H9 (cell line): Measurements from ENCODE around the gene TBCB. TPM values are rescaled to one million over a fixed set of nuclear protein-coding genes. Genes with fewer than 3 reads are reported as not detected.

Experiments used
- DNase-seq: peaks from one replicate; pipeline ENCODE4 v3.0.0-alpha.2; 2017
- H2AFZ ChIP-seq: one replicate; pipeline ENCODE4 v1.6.1; 2013; ENCODE audit warnings: mild to moderate bottlenecking, low read length, control low read depth, moderate library complexity
- H2AK5ac ChIP-seq: 2 replicates; pipeline ENCODE4 v1.6.1; 2013; ENCODE audit warnings: low read length, control low read depth, mixed read lengths; ENCODE audit not compliant: insufficient read length
- H2BK120ac ChIP-seq: one replicate; pipeline ENCODE4 v1.6.1; 2013; ENCODE audit warnings: low read depth, mild to moderate bottlenecking, low read length, control low read depth, inconsistent platforms; ENCODE audit not compliant: poor library complexity, severe bottlenecking
- H2BK12ac ChIP-seq: 2 replicates; pipeline ENCODE4 v1.6.1; 2013; ENCODE audit warnings: low read length, control low read depth, mixed read lengths, low read depth; ENCODE audit not compliant: insufficient read length
- H2BK15ac ChIP-seq: 2 replicates; pipeline ENCODE4 v1.6.1; 2013; ENCODE audit warnings: low read depth, low read length, control low read depth
- H2BK20ac ChIP-seq: one replicate; pipeline ENCODE4 v1.6.1; 2013; ENCODE audit warnings: low read depth, mild to moderate bottlenecking, low read length, control low read depth, inconsistent platforms; ENCODE audit not compliant: poor library complexity, severe bottlenecking
- H2BK5ac ChIP-seq: 2 replicates; pipeline ENCODE4 v1.6.1; 2013; ENCODE audit warnings: low read length, control low read depth, mixed read lengths; ENCODE audit not compliant: insufficient read length
- H3K14ac ChIP-seq: 2 replicates; pipeline ENCODE4 v1.6.1; 2013; ENCODE audit warnings: low read length, control low read depth; ENCODE audit not compliant: insufficient read depth
- H3K18ac ChIP-seq: 2 replicates; pipeline ENCODE4 v1.6.1; 2013; ENCODE audit warnings: low read depth, mild to moderate bottlenecking, mixed read lengths, low read length, control low read depth; ENCODE audit not compliant: insufficient read length
- H3K23ac ChIP-seq: 2 replicates; pipeline ENCODE4 v1.6.1; 2013; ENCODE audit warnings: low read length, control low read depth, mixed read lengths, low read depth; ENCODE audit not compliant: insufficient read length
- H3K23me2 ChIP-seq: 2 replicates; pipeline ENCODE4 v1.6.1; 2013; ENCODE audit warnings: low read depth, mild to moderate bottlenecking, mixed read lengths, low read length, control low read depth; ENCODE audit not compliant: insufficient read length, poor library complexity, severe bottlenecking
- H3K27ac ChIP-seq: 2 replicates; pipeline ENCODE4 v1.5.1; 2013; ENCODE audit warnings: low read length, control low read depth, mixed read lengths, low read depth; ENCODE audit not compliant: insufficient read length
- H3K27me3 ChIP-seq: 2 replicates; pipeline ENCODE4 v1.6.1; 2013; ENCODE audit warnings: low read length, control low read depth, inconsistent platforms; ENCODE audit not compliant: insufficient read depth
- H3K4ac ChIP-seq: 2 replicates; pipeline ENCODE4 v1.6.1; 2013; ENCODE audit warnings: low read depth, mild to moderate bottlenecking, control low read depth, inconsistent platforms, low read length, moderate library complexity
- H3K4me1 ChIP-seq: 2 replicates; pipeline ENCODE4 v1.6.1; 2013; ENCODE audit warnings: low read length, control low read depth, inconsistent platforms; ENCODE audit not compliant: insufficient read depth
- H3K4me2 ChIP-seq: 2 replicates; pipeline ENCODE4 v1.6.1; 2013; ENCODE audit warnings: low read length, control low read depth, mixed read lengths; ENCODE audit not compliant: insufficient read length, insufficient read depth
- H3K56ac ChIP-seq: 2 replicates; pipeline ENCODE4 v1.6.1; 2013; ENCODE audit warnings: low read depth, mild to moderate bottlenecking, mixed read lengths, low read length, control low read depth; ENCODE audit not compliant: insufficient read length
- H3K79me1 ChIP-seq: 2 replicates; pipeline ENCODE4 v1.6.1; 2013; ENCODE audit warnings: low read depth, mild to moderate bottlenecking, moderate library complexity, low read length, control low read depth, inconsistent platforms; ENCODE audit not compliant: insufficient read depth, poor library complexity, severe bottlenecking
- H3K79me2 ChIP-seq: 2 replicates; pipeline ENCODE4 v1.6.1; 2013; ENCODE audit warnings: low read length, control low read depth, inconsistent platforms; ENCODE audit not compliant: insufficient read depth
- H3K9ac ChIP-seq: 2 replicates; pipeline ENCODE4 v1.6.1; 2013; ENCODE audit warnings: low read length, control low read depth, mixed read lengths; ENCODE audit not compliant: insufficient read length; ENCODE audit errors: extremely low read depth
- H3K9me3 ChIP-seq: one replicate; pipeline ENCODE4 v1.6.1; 2013; ENCODE audit warnings: low read depth, low read length, inconsistent platforms; ENCODE audit not compliant: control insufficient read depth
- H3T11ph ChIP-seq: one replicate; pipeline ENCODE4 v1.6.1; 2013; ENCODE audit warnings: mild to moderate bottlenecking, low read length, control low read depth, inconsistent platforms
- H4K20me1 ChIP-seq: one replicate; pipeline ENCODE4 v1.6.1; 2013; ENCODE audit not compliant: control insufficient read depth, insufficient read length, insufficient read depth
- H4K5ac ChIP-seq: 2 replicates; pipeline ENCODE4 v1.6.1; 2013; ENCODE audit warnings: low read depth, mild to moderate bottlenecking, mixed read lengths, low read length, control low read depth; ENCODE audit not compliant: insufficient read length
- H4K8ac ChIP-seq: replicated peaks from 2 replicates; pipeline ENCODE4 v1.6.1; 2013; ENCODE audit warnings: low read length, control low read depth, mixed read lengths, low read depth; ENCODE audit not compliant: insufficient read length
- H4K91ac ChIP-seq: 2 replicates; pipeline ENCODE4 v1.6.1; 2013; ENCODE audit warnings: low read depth, mild to moderate bottlenecking, moderate library complexity, mixed read lengths, low read length, control low read depth; ENCODE audit not compliant: insufficient read length
- H3K27ac Mint-ChIP-seq, 3 experiments: 2 replicates in 2 of 3; 3 replicates in 1 of 3; pipeline ENCODE4 v1.8.0; 2020 to 2021; ENCODE audit warnings: mixed read lengths in 3 of 3, mild to moderate bottlenecking in 1 of 3, moderate library complexity in 1 of 3
- H3K27me3 Mint-ChIP-seq: 2 replicates; pipeline ENCODE4 v1.8.0; 2021; ENCODE audit warnings: low read depth, mild to moderate bottlenecking, moderate library complexity, mixed read lengths
- H3K36me3 Mint-ChIP-seq, 3 experiments: 2 replicates in 2 of 3; 3 replicates in 1 of 3; pipeline ENCODE4 v1.8.0; 2020 to 2021; ENCODE audit warnings: low read depth in 3 of 3, mixed read lengths in 3 of 3; ENCODE audit not compliant: insufficient read depth in 1 of 3
- H3K4me1 Mint-ChIP-seq, 2 experiments: 2 replicates each; pipeline ENCODE4 v1.8.0; 2020; ENCODE audit warnings: mixed read lengths in 2 of 2
- H3K4me3 Mint-ChIP-seq, 2 experiments: 2 replicates in 1 of 2; 3 replicates in 1 of 2; pipeline ENCODE4 v1.8.0; 2020 to 2021; ENCODE audit warnings: mild to moderate bottlenecking in 2 of 2, mixed read lengths in 2 of 2, moderate library complexity in 1 of 2
- H3K9me3 Mint-ChIP-seq, 2 experiments: 2 replicates in 1 of 2; 3 replicates in 1 of 2; pipeline ENCODE4 v1.8.0; 2020; ENCODE audit warnings: mild to moderate bottlenecking in 2 of 2, mixed read lengths in 2 of 2, moderate library complexity in 1 of 2
- WGBS: extraction: QIAGEN DNeasy Blood & Tissue Kit; methylation state at CpG from one replicate; pipeline ENCODE4 v1.1.7; 2013; ENCODE audit warnings: missing lambda C conversion rate, low lambda C conversion rate, mixed read lengths; ENCODE audit not compliant: insufficient read length; ENCODE audit errors: extremely low coverage; 5-methylcytosine and 5-hydroxymethylcytosine counted together
- total RNA-seq: library from RNA; stranded (reverse); gene quantifications from 2 replicates; pipeline ENCODE4 v1.2.1, GENCODE V29; 2021
- TF ChIP-seq, protein P1 (sequence below): fragments of 200-600 bp; sonication (generic); conservative IDR thresholded peaks from 3 replicates; pipeline ENCODE4 v1.8.0; 2021; ENCODE audit warnings: antibody characterized with exemption, mild to moderate bottlenecking

Gene TBCB
- total RNA-seq, 1 experiment from 2014 or later: 216 TPM

DNA sequence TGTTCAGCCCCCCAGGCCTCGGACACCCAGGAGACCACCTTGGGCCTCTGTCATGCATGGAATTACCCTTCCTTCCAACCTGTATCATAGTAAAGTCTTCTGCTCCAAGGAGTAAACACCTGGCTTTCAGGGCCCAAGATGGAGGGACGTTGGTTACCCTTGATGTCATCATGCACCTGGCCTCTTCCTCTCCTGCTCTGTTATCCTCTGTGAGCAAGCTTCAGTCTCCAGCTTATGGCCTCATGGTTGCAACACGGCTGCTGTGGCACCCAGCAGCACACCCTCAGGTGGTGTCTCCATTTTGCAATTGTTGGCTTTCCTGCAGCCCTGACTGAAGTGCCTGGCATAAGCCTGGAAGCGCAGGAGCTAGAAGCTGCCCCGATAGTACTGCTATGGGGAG is 8.3 kb upstream of the TBCB start:
- no peak overlapping the region for H3K9ac ChIP-seq
- H4K20me1 ChIP-seq: no peaks in the 10 kb centered on the region
- no peak overlapping the region for H2BK5ac ChIP-seq
- H3K27me3 ChIP-seq: no peaks in the 10 kb centered on the region
- no peak overlapping the region for H3K4me2 ChIP-seq
- no peak overlapping the region for H3K56ac ChIP-seq
- H3K27ac Mint-ChIP-seq: peak overlapping the region in 2 of 3 experiments; percentile 18 to 87; a peak in 2 of 7 replicates
- peaks cover 20 to 56% (median 42%) of the 10 kb centered on the region in 3 experiments for H3K36me3 Mint-ChIP-seq
- H2BK20ac ChIP-seq: no peak overlapping the region
- H3K18ac ChIP-seq: no peak overlapping the region
- no peaks in the 10 kb centered on the region for H3K79me2 ChIP-seq
- H2AK5ac ChIP-seq: no peak overlapping the region
- H3K4me1 ChIP-seq: peaks cover 2% of the 10 kb centered on the region; the same call in 1 of the 2 replicates
- H4K5ac ChIP-seq: no peak overlapping the region
- no peak overlapping the region for H3T11ph ChIP-seq
- H4K91ac ChIP-seq: no peak overlapping the region
- H3K9me3 Mint-ChIP-seq: no peaks in the 10 kb centered on the region
- no peaks in the 10 kb centered on the region; the same call in 1 of the 2 replicates for H3K27me3 Mint-ChIP-seq
- no peak overlapping the region for H4K8ac ChIP-seq
- no peak overlapping the region for H2BK15ac ChIP-seq
- no CpG with 5 or more reads among the region's 5 CpGs for WGBS
- H3K79me1 ChIP-seq: no peaks in the 10 kb centered on the region
- H2BK12ac ChIP-seq: no peak overlapping the region
- H3K4ac ChIP-seq: no peak overlapping the region
- H2BK120ac ChIP-seq: no peak overlapping the region
- no peak overlapping the region for H3K23ac ChIP-seq
- TF ChIP-seq, protein P1, sequence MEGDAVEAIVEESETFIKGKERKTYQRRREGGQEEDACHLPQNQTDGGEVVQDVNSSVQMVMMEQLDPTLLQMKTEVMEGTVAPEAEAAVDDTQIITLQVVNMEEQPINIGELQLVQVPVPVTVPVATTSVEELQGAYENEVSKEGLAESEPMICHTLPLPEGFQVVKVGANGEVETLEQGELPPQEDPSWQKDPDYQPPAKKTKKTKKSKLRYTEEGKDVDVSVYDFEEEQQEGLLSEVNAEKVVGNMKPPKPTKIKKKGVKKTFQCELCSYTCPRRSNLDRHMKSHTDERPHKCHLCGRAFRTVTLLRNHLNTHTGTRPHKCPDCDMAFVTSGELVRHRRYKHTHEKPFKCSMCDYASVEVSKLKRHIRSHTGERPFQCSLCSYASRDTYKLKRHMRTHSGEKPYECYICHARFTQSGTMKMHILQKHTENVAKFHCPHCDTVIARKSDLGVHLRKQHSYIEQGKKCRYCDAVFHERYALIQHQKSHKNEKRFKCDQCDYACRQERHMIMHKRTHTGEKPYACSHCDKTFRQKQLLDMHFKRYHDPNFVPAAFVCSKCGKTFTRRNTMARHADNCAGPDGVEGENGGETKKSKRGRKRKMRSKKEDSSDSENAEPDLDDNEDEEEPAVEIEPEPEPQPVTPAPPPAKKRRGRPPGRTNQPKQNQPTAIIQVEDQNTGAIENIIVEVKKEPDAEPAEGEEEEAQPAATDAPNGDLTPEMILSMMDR: no peak
- H3K27ac ChIP-seq: no peak overlapping the region
- H3K23me2 ChIP-seq: no peaks in the 10 kb centered on the region
- H3K4me1 Mint-ChIP-seq: peaks cover 26 to 30% of the 10 kb centered on the region in 2 experiments
- H2AFZ ChIP-seq: no peak overlapping the region
- no peak overlapping the region for H3K14ac ChIP-seq
- no peaks in the 10 kb centered on the region for H3K9me3 ChIP-seq
- no peak overlapping the region for H3K4me3 Mint-ChIP-seq
- no peak for DNase-seq
